ENCODE measurements around the gene MAS1.

GRCh38 chr6:159880412-159880975 lies 10.3 kb upstream of the MAS1 start:
- TF ChIP-seq POLR2AphosphoS5 (IDR thresholded peaks at IDR 0.05) (no peak), CTCF (IDR thresholded peaks at IDR 0.05) (no peak), EP300 (IDR thresholded peaks at IDR 0.05) (no peak), POLR2A (IDR thresholded peaks at IDR 0.05; ENCODE audit: low read depth) (no peak)

Measured in esophagus muscularis mucosa (tissue), 4 donors.